Muscle of leg (tissue), 11 donors: ENCODE data around the gene GMDS. TPM values are rescaled to one million over a fixed set of nuclear protein-coding genes. Genes with fewer than 3 reads are reported as not detected.

Source experiments
- DNase-seq: peaks from one replicate; pipeline ENCODE4 v3.0.0; 2013
- H3K27ac ChIP-seq: one replicate; pipeline ENCODE4 v1.5.1; 2013; ENCODE audit warnings: mild to moderate bottlenecking, low read length, control low read depth
- H3K27me3 ChIP-seq: one replicate; pipeline ENCODE4 v1.6.1; 2013; ENCODE audit warnings: low read length; ENCODE audit not compliant: control insufficient read depth, insufficient read depth
- H3K36me3 ChIP-seq: one replicate; pipeline ENCODE4 v1.6.1; 2013; ENCODE audit warnings: low read length; ENCODE audit not compliant: control insufficient read depth, insufficient read depth
- H3K4me1 ChIP-seq: one replicate; pipeline ENCODE4 v1.6.1; 2013; ENCODE audit warnings: low read length; ENCODE audit not compliant: control insufficient read depth, insufficient read depth
- H3K4me3 ChIP-seq: one replicate; pipeline ENCODE4 v1.5.1; 2013; ENCODE audit warnings: low read length, control low read depth
- H3K9me3 ChIP-seq: replicated peaks from 2 replicates; pipeline ENCODE4 v1.6.1; 2013; ENCODE audit warnings: low read depth, low read length; ENCODE audit not compliant: control insufficient read depth
- WGBS: methylation state at CpG from one replicate; pipeline ENCODE4 v1.1.5; 2013; ENCODE audit warnings: missing lambda C conversion rate; ENCODE audit not compliant: insufficient coverage; 5-methylcytosine and 5-hydroxymethylcytosine counted together
- polyA plus RNA-seq, 8 donors: library from polyadenylated mRNA; unstranded; fragments of 120-200 nt; gene quantifications; one replicate each; pipeline versions ENCODE4 v1.2.1 to v1.2.3, GENCODE V29; 2013; ENCODE audit warnings: inconsistent platforms in 1 of 8, low replicate concordance in 1 of 8; ENCODE audit not compliant: insufficient read length in 8 of 8, insufficient read depth in 1 of 8
- total RNA-seq: library from RNA; stranded (reverse); fragments of 120-200 nt; gene quantifications from one replicate; pipeline ENCODE4 v1.2.4, GENCODE V29; 2013

Gene GMDS
- total and polyA plus RNA-seq, 9 donors, result 3.9 to 17.0 (median 11.9) TPM

- WGBS, result no CpG with 5 or more reads among the region's 1 CpG
- H3K27me3 ChIP-seq, result no peaks in the 10 kb centered on the region
Observed at GRCh38 chr6:2183752-2184151, 61.7 kb downstream of the GMDS start.

GRCh38 chr6:2183246-2183645 lies 62.2 kb downstream of the GMDS start:
- H3K36me3 ChIP-seq, result no peaks in the 10 kb centered on the region
- no peaks in the 10 kb centered on the region for H3K9me3 ChIP-seq
- no peak for DNase-seq

More at GRCh38 chr6:2183752-2184151, 61.7 kb downstream of the GMDS start:
- Histone ChIP-seq H3K4me3 (no peak overlapping the region), H3K9me3 (no peaks in the 10 kb centered on the region), H3K4me1 (no peaks in the 10 kb centered on the region), H3K27ac (no peak overlapping the region), H3K36me3 (no peaks in the 10 kb centered on the region)
- no peak for DNase-seq

GRCh38 chr6:2182251-2182650 lies 63.2 kb downstream of the GMDS start:
- Histone ChIP-seq H3K27me3 (no peaks in the 10 kb centered on the region), H3K4me1 (no peaks in the 10 kb centered on the region), H3K4me3 (no peak overlapping the region), H3K27ac (no peak overlapping the region), H3K9me3 (no peaks in the 10 kb centered on the region), H3K36me3 (no peaks in the 10 kb centered on the region)
- 100% methylated on average over 1 of the region's 1 CpG for WGBS
- no peak for DNase-seq

More at GRCh38 chr6:2183246-2183645, 62.2 kb downstream of the GMDS start:
- Histone ChIP-seq H3K27ac (no peak overlapping the region), H3K4me1 (no peaks in the 10 kb centered on the region), H3K4me3 (no peak overlapping the region), H3K27me3 (no peaks in the 10 kb centered on the region)

- Histone ChIP-seq H3K27ac (no peak overlapping the region), H3K36me3 (no peaks in the 10 kb centered on the region), H3K4me1 (no peaks in the 10 kb centered on the region), H3K9me3 (no peaks in the 10 kb centered on the region), H3K27me3 (no peaks in the 10 kb centered on the region), H3K4me3 (no peak overlapping the region)
- no peak for DNase-seq
- WGBS, result no CpG with 5 or more reads among the region's 2 CpGs
Observed at GRCh38 chr6:2181567-2181966, 63.8 kb downstream of the GMDS start.

GRCh38 chr6:2179950-2180349 lies 65.5 kb downstream of the GMDS start:
- no peak for DNase-seq
- Histone ChIP-seq H3K9me3 (no peaks in the 10 kb centered on the region), H3K27ac (no peak overlapping the region), H3K27me3 (no peaks in the 10 kb centered on the region), H3K36me3 (no peaks in the 10 kb centered on the region), H3K4me3 (no peak overlapping the region), H3K4me1 (no peaks in the 10 kb centered on the region)

- WGBS, result no CpG with 5 or more reads among the region's 1 CpG
- Histone ChIP-seq H3K9me3 (no peaks in the 10 kb centered on the region), H3K27me3 (no peaks in the 10 kb centered on the region), H3K4me3 (no peak overlapping the region), H3K36me3 (no peaks in the 10 kb centered on the region), H3K4me1 (no peaks in the 10 kb centered on the region), H3K27ac (no peak overlapping the region)
- DNase-seq, result no peak
Observed at GRCh38 chr6:2179241-2179640, 66.2 kb downstream of the GMDS start.

GRCh38 chr6:2178125-2178524 lies 67.3 kb downstream of the GMDS start:
- no peak for DNase-seq
- WGBS, result 100% methylated on average over 2 of the region's 4 CpGs
- no peaks in the 10 kb centered on the region for H3K4me1 ChIP-seq
- H3K27me3 ChIP-seq, result no peaks in the 10 kb centered on the region
- no peak overlapping the region for H3K4me3 ChIP-seq
- H3K27ac ChIP-seq, result no peak overlapping the region
- H3K9me3 ChIP-seq, result no peaks in the 10 kb centered on the region
- H3K36me3 ChIP-seq, result no peaks in the 10 kb centered on the region

GRCh38 chr6:2175825-2176224 lies 69.6 kb downstream of the GMDS start:
- no peak for DNase-seq
- WGBS, result 88% methylated on average over 2 of the region's 2 CpGs

GRCh38 chr6:2173203-2173961 lies 72.0 kb downstream of the GMDS start:
- H3K27me3 ChIP-seq, result no peaks in the 10 kb centered on the region
- H3K9me3 ChIP-seq, result no peaks in the 10 kb centered on the region
- DNase-seq, result no peak
- H3K4me3 ChIP-seq, result no peak overlapping the region
- no peak overlapping the region for H3K27ac ChIP-seq
- H3K4me1 ChIP-seq, result no peaks in the 10 kb centered on the region
- no peaks in the 10 kb centered on the region for H3K36me3 ChIP-seq
- 83% methylated on average over 1 of the region's 4 CpGs for WGBS

More at GRCh38 chr6:2175825-2176224, 69.6 kb downstream of the GMDS start:
- Histone ChIP-seq H3K4me1 (no peaks in the 10 kb centered on the region), H3K36me3 (no peaks in the 10 kb centered on the region), H3K27me3 (no peaks in the 10 kb centered on the region), H3K9me3 (no peaks in the 10 kb centered on the region), H3K4me3 (no peak overlapping the region), H3K27ac (no peak overlapping the region)

GRCh38 chr6:2171728-2172127 lies 73.7 kb downstream of the GMDS start:
- Histone ChIP-seq H3K9me3 (no peaks in the 10 kb centered on the region), H3K27me3 (no peaks in the 10 kb centered on the region), H3K4me3 (no peak overlapping the region), H3K36me3 (no peaks in the 10 kb centered on the region), H3K27ac (no peak overlapping the region), H3K4me1 (no peaks in the 10 kb centered on the region)
- peak; percentile 62 for DNase-seq
- WGBS, result no CpG with 5 or more reads among the region's 5 CpGs

GRCh38 chr6:2168480-2168879 lies 76.9 kb downstream of the GMDS start:
- H3K36me3 ChIP-seq, result no peaks in the 10 kb centered on the region
- no peaks in the 10 kb centered on the region for H3K9me3 ChIP-seq
- no peak overlapping the region for H3K27ac ChIP-seq
- no peaks in the 10 kb centered on the region for H3K27me3 ChIP-seq
- H3K4me3 ChIP-seq, result no peak overlapping the region
- H3K4me1 ChIP-seq, result no peaks in the 10 kb centered on the region
- no peak for DNase-seq
